Heart left ventricle (tissue), 16 donors: Measurements from ENCODE around the gene ZDHHC5. TPM values are rescaled to one million over a fixed set of nuclear protein-coding genes. Genes with fewer than 3 reads are reported as not detected.
"Not testable (repeated sequence)": the region's sequence is repeated elsewhere in the genome, so short reads cannot be mapped to it uniquely, and the experiment has no call there.

Experiments used
- ATAC-seq, 4 donors: fragments of 200-7000 bp; cut with Tn5 transposase; one replicate each; pipeline ENCODE4 v1.9.1; 2020 to 2022; ENCODE audit warnings: moderate library complexity in 4 of 4, mild to moderate bottlenecking in 3 of 4, moderate number of reproducible peaks in 1 of 4
- DNase-seq, 5 donors: peaks; one replicate each; pipeline ENCODE4 v3.0.0-alpha.2; 2020
- H3K27ac ChIP-seq, 12 donors: fragments of 200-600 bp; sonication (generic) in 4 of 12; one replicate each; pipeline versions ENCODE4 v1.5.0 to v1.8.0; 2016 to 2022; ENCODE audit warnings: mild to moderate bottlenecking in 2 of 12
- H3K27me3 ChIP-seq, 9 donors: fragments of 200-600 bp; sonication (generic) in 2 of 9; one replicate each; pipeline versions ENCODE4 v1.5.1 to v1.8.0; 2016 to 2022; ENCODE audit warnings: mild to moderate bottlenecking in 3 of 9
- H3K36me3 ChIP-seq, 9 donors: fragments of 200-600 bp; sonication (generic) in 2 of 9; one replicate each; pipeline versions ENCODE4 v1.5.0 to v1.8.0; 2018 to 2022; ENCODE audit warnings: mild to moderate bottlenecking in 2 of 9
- H3K4me1 ChIP-seq, 12 donors: fragments of 200-600 bp; sonication (generic) in 4 of 12; one replicate each; pipeline versions ENCODE4 v1.5.0 to v1.8.0; 2016 to 2022; ENCODE audit warnings: mild to moderate bottlenecking in 3 of 12
- H3K4me3 ChIP-seq, 12 donors: fragments of 200-600 bp; sonication (generic) in 4 of 12; one replicate each; pipeline versions ENCODE4 v1.5.0 to v1.8.0; 2017 to 2022; ENCODE audit warnings: mild to moderate bottlenecking in 9 of 12, moderate library complexity in 4 of 12
- H3K9me3 ChIP-seq, 12 donors: fragments of 200-600 bp; sonication (generic) in 4 of 12; one replicate each; pipeline versions ENCODE4 v1.5.0 to v1.8.0; 2016 to 2022; ENCODE audit warnings: mild to moderate bottlenecking in 1 of 12
- POLR2A ChIP-seq, 2 donors: fragments of 450-650 bp; IDR thresholded peaks; one replicate each; pipeline ENCODE4 v1.6.1; 2017; ENCODE audit warnings: antibody characterized with exemption in 2 of 2, mild to moderate bottlenecking in 2 of 2, moderate library complexity in 2 of 2
- WGBS, 4 donors: extraction: QIAGEN DNeasy Blood & Tissue Kit in 2 of 4; methylation state at CpG; one replicate each; pipeline versions ENCODE4 v1.1.5 to v1.1.7; 2013 to 2018; 5-methylcytosine and 5-hydroxymethylcytosine counted together
- intact Hi-C, 10 donors: fragments of 100-400 bp; cut with DNase I; formaldehyde crosslinking; loops; one replicate each; pipeline versions ENCODE4 v1.11.1 to v1.14.2; 2022
- polyA plus RNA-seq, 2 donors: library from polyadenylated mRNA; stranded (reverse); fragments of 200-250 nt; gene quantifications; one replicate each; pipeline ENCODE4 v1.2.3, GENCODE V29; 2013
- total RNA-seq, 9 donors: library from RNA; depleted of rRNA in 2 of 9; stranded (reverse); fragments of >200 nt in 2 of 9; fragmentation: NEBNext Ultra II Directional in 3 of 9; extraction: Animal tissue kit (Norgen Biotek cat#: 25700) in 3 of 9; gene quantifications; one replicate each; pipeline versions ENCODE4 v1.1.0 to v1.2.4, GENCODE V29; 2016 to 2023
- TF ChIP-seq, protein P1 (sequence below), 12 donors: fragments of 200-600 bp; sonication (generic) in 4 of 12; IDR thresholded peaks; one replicate each; pipeline versions ENCODE4 v1.5.0 to v1.8.0; 2018 to 2022; ENCODE audit warnings: antibody characterized with exemption in 12 of 12, mild to moderate bottlenecking in 5 of 12
- donor health status: ischemic (EF 13 %, LVEDD 7.1; RV severe dilation, severe dysfunction).
- donor health status: healthy with polysubstance abuse.
- donor health status: DM: no; HTN: yes; CAD: no.
- donor health status: DM: no; HTN: no; CAD: no.
- donor health status: ischemic (EF 25% LVEDD 6.9; RV normal size, moderate dysfunction).
- donor health status: ischemic (EF 25% LVEDD 5.7; RV mildly dilated, moderate dysfunction).
- donor health status: healthy.
- donor health status: DM: yes; HTN: yes; CAD: no.
- donor health status: ischemic (EF 35%, LVEDD 5.7; RV mildly dilated, moderate dysfunction).
- donor health status: nonischemic (EF 11% LVEDD 7.7; RV severe dilation, severe dysfunction).
- donor health status: DM: yes; HTN: yes; CAD: no.
- donor health status: PGD.
- donor health status: ischemic (EF 29% LVEDD 5.4; RV normal size, mild dysfunction).
- donor health status: nonischemic (EF 23%, LVEDD 6.1; RV moderate dilation, normal function).

ZDHHC5 gene
- total and polyA plus RNA-seq, 11 donors: 21.9 to 63.6 (median 45.7) TPM

GRCh38 chr11:57700425-57700824 is 32.5 kb downstream of the ZDHHC5 start:
- Histone ChIP-seq H3K27me3 (no peaks in the 10 kb centered on the region), H3K4me1 (no peaks in the 10 kb centered on the region), H3K27ac (no peak overlapping the region), H3K9me3 (no peaks in the 10 kb centered on the region), H3K4me3 (no peak overlapping the region), H3K36me3 (peaks cover 7 to 99% (median 89%) of the 10 kb centered on the region in 9 donors)
- TF ChIP-seq, protein P1, sequence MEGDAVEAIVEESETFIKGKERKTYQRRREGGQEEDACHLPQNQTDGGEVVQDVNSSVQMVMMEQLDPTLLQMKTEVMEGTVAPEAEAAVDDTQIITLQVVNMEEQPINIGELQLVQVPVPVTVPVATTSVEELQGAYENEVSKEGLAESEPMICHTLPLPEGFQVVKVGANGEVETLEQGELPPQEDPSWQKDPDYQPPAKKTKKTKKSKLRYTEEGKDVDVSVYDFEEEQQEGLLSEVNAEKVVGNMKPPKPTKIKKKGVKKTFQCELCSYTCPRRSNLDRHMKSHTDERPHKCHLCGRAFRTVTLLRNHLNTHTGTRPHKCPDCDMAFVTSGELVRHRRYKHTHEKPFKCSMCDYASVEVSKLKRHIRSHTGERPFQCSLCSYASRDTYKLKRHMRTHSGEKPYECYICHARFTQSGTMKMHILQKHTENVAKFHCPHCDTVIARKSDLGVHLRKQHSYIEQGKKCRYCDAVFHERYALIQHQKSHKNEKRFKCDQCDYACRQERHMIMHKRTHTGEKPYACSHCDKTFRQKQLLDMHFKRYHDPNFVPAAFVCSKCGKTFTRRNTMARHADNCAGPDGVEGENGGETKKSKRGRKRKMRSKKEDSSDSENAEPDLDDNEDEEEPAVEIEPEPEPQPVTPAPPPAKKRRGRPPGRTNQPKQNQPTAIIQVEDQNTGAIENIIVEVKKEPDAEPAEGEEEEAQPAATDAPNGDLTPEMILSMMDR (IDR thresholded peaks at IDR 0.05): no peak
- no peak for TF ChIP-seq POLR2A (IDR thresholded peaks at IDR 0.05)
- intact Hi-C loops: no loop called here
- no peak for DNase-seq
- 54 to 60% (median 59%) methylated on average over 3 of the region's 3 CpGs for WGBS, 4 donors
- ATAC-seq: no peak

- ATAC-seq (no peak), DNase-seq (no peak)
- H3K4me3 ChIP-seq: no peak overlapping the region
- no peaks in the 10 kb centered on the region for H3K27me3 ChIP-seq
- WGBS, 4 donors: 90 to 94% (median 92%) methylated on average over 4 of the region's 4 CpGs
- no peak overlapping the region for H3K27ac ChIP-seq
- peaks cover 0 to 2% (median 0%) of the 10 kb centered on the region in 12 donors for H3K4me1 ChIP-seq
- no peaks in the 10 kb centered on the region for H3K9me3 ChIP-seq
- H3K36me3 ChIP-seq: peaks cover 0 to 80% (median 59%) of the 10 kb centered on the region in 9 donors
- intact Hi-C loops: no loop called here
- TF ChIP-seq POLR2A (IDR thresholded peaks at IDR 0.05): no peak
- TF ChIP-seq, protein P1 (IDR thresholded peaks at IDR 0.05): no peak
Observed at GRCh38 chr11:57703341-57703740, 35.4 kb downstream of the ZDHHC5 start.

DNA sequence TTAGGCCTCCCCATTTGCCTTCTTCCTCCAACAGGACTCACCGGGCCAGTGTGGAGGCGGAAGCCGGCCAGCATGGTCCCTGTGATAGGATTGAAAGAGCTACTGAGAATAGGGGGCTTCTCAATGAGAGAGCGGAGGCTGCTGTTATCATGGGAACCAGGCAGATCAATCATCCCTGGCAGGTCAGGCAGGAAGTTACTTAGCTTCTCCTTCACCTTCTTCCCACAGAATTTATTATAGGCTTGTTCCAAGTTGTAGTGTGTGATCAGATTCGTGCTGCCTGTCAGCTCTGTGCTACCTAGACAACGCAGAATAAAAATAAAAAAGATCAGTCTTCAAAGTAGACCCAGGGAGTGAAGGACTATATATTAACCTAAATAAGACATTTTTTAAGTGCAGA is 37.0 kb downstream of the ZDHHC5 start:
- TF ChIP-seq POLR2A (IDR thresholded peaks at IDR 0.05): no peak
- TF ChIP-seq, protein P1 (IDR thresholded peaks at IDR 0.05): no peak
- no peak for ATAC-seq
- H3K36me3 ChIP-seq: peaks cover 0 to 71% (median 51%) of the 10 kb centered on the region in 9 donors
- no peak for DNase-seq
- no peaks in the 10 kb centered on the region for H3K9me3 ChIP-seq
- WGBS, 4 donors: 85 to 90% (median 87%) methylated on average over 6 of the region's 6 CpGs
- H3K27me3 ChIP-seq: no peaks in the 10 kb centered on the region
- no peak overlapping the region for H3K27ac ChIP-seq
- peaks cover 0 to 9% (median 0%) of the 10 kb centered on the region in 12 donors for H3K4me1 ChIP-seq
- intact Hi-C loops: no loop called here
- H3K4me3 ChIP-seq: no peak overlapping the region

GRCh38 chr11:57705432-57705831 is 37.5 kb downstream of the ZDHHC5 start:
- H3K27ac ChIP-seq, ATAC-seq, H3K4me3 ChIP-seq, H3K9me3 ChIP-seq, H3K27me3 ChIP-seq, intact Hi-C loops, DNase-seq: not testable (repeated sequence)
- Histone ChIP-seq H3K4me1 (peaks cover 0 to 12% (median under 1%) of the 10 kb centered on the region in 12 donors), H3K36me3 (peaks cover 0 to 66% (median 46%) of the 10 kb centered on the region in 9 donors)
- WGBS, 4 donors: 88 to 93% (median 92%) methylated on average over 8 of the region's 8 CpGs
